Fibroblast of gingiva (primary cell): ENCODE measurements around the gene ITPKC.
"Not testable (repeated sequence)": the region's sequence is repeated elsewhere in the genome, so short reads cannot be mapped to it uniquely, and the experiment has no call there.

Experiments used
- DNase-seq: peaks from one replicate; pipeline ENCODE4 v3.0.0-alpha.2; 2011; ENCODE audit warnings: low read depth

The ITPKC gene

GRCh38 chr19:40741527-40742390, 24.8 kb downstream of the ITPKC start:
- DNase-seq, result no peak

- no peak for DNase-seq
Measured at GRCh38 chr19:40742477-40742876, 25.6 kb downstream of the ITPKC start.

- DNase-seq, result no peak
Measured at GRCh38 chr19:40742886-40743285, 26.0 kb downstream of the ITPKC start.

- DNase-seq, result no peak
Measured at GRCh38 chr19:40743926-40744325, 27.0 kb downstream of the ITPKC start.

GRCh38 chr19:40744554-40745401, 27.9 kb downstream of the ITPKC start:
- DNase-seq, result no peak

- peak; percentile 69 for DNase-seq
Measured at GRCh38 chr19:40745402-40745780, 28.5 kb downstream of the ITPKC start.

- no peak for DNase-seq
Measured at GRCh38 chr19:40747536-40747935, 30.6 kb downstream of the ITPKC start.

- peak; percentile 100 for DNase-seq
Measured at GRCh38 chr19:40750058-40750873, 33.4 kb downstream of the ITPKC start, which contains the start of gene ACTMAP. TSS of gene ACTMAP (minus strand) at chr19:40750477. CDS start at chr19:40749803, 674 bp downstream.

- DNase-seq, result peak; percentile 97
Measured at GRCh38 chr19:40750874-40751537, 34.1 kb downstream of the ITPKC start, which contains the start of gene SNRPA. TSS of gene SNRPA (plus strand) at chr19:40751203. CDS start at chr19:40751409, 206 bp downstream.

- no peak for DNase-seq
Measured at GRCh38 chr19:40752257-40752781, 35.4 kb downstream of the ITPKC start.

- DNase-seq, result no peak
Measured at GRCh38 chr19:40754611-40755247, 37.8 kb downstream of the ITPKC start.

GRCh38 chr19:40755248-40755624, 38.3 kb downstream of the ITPKC start:
- DNase-seq, result no peak

GRCh38 chr19:40755791-40756190, 38.9 kb downstream of the ITPKC start:
- no peak for DNase-seq

GRCh38 chr19:40756502-40757110, 39.7 kb downstream of the ITPKC start:
- no peak for DNase-seq

- DNase-seq, result no peak
Measured at GRCh38 chr19:40758491-40758890, 41.6 kb downstream of the ITPKC start.

- DNase-seq, result no peak
Measured at GRCh38 chr19:40759352-40759751, 42.4 kb downstream of the ITPKC start.

GRCh38 chr19:40762754-40763470, 46.0 kb downstream of the ITPKC start:
- DNase-seq, result no peak

- DNase-seq, result no peak
Measured at GRCh38 chr19:40763526-40763925, 46.6 kb downstream of the ITPKC start.

GRCh38 chr19:40763963-40764362, 47.1 kb downstream of the ITPKC start:
- no peak for DNase-seq

- not testable (repeated sequence) for DNase-seq
Measured at GRCh38 chr19:40766385-40766784, 49.5 kb downstream of the ITPKC start.
